Smooth muscle cell (in vitro differentiated cells): ENCODE results near the gene FAP. TPM values are rescaled to one million over a fixed set of nuclear protein-coding genes. Genes with fewer than 3 reads are reported as not detected.

ENCODE experiments used
- DNase-seq: peaks from one replicate; lab custom pipeline; 2025; ENCODE audit not compliant: unreplicated experiment; lab: John Stamatoyannopoulos, UW
- H2AFZ ChIP-seq: fragments of 200-600 bp; sonication (generic); 2 replicates; pipeline ENCODE4 v1.6.0; 2016; ENCODE audit warnings: antibody characterized with exemption, low read depth, mild to moderate bottlenecking
- H3F3A ChIP-seq: fragments of 200-600 bp; sonication (generic); 2 replicates; pipeline ENCODE4 v1.6.0; 2017; ENCODE audit warnings: antibody characterized with exemption, low read depth
- H3K27ac ChIP-seq: fragments of 200-600 bp; sonication (generic); 2 replicates; pipeline ENCODE4 v1.5.1; 2016; ENCODE audit warnings: low read depth, mild to moderate bottlenecking
- H3K27me3 ChIP-seq: fragments of 200-600 bp; sonication (generic); 2 replicates; pipeline ENCODE4 v1.6.1; 2016; ENCODE audit warnings: low read depth, mild to moderate bottlenecking
- H3K36me3 ChIP-seq: fragments of 200-600 bp; sonication (generic); 2 replicates; pipeline ENCODE4 v1.5.1; 2016; ENCODE audit warnings: low read depth
- H3K4me1 ChIP-seq: fragments of 200-600 bp; sonication (generic); 2 replicates; pipeline ENCODE4 v1.5.1; 2016; ENCODE audit warnings: low read depth
- H3K4me2 ChIP-seq: fragments of 200-600 bp; sonication (generic); 2 replicates; pipeline ENCODE4 v1.6.0; 2016; ENCODE audit warnings: mild to moderate bottlenecking
- H3K4me3 ChIP-seq: fragments of 200-600 bp; sonication (generic); 2 replicates; pipeline ENCODE4 v1.5.1; 2016; ENCODE audit warnings: mild to moderate bottlenecking
- H3K79me2 ChIP-seq: fragments of 200-600 bp; sonication (generic); 2 replicates; pipeline ENCODE4 v1.6.0; 2016; ENCODE audit warnings: low read depth, mild to moderate bottlenecking
- H3K9ac ChIP-seq: fragments of 200-600 bp; sonication (generic); 2 replicates; pipeline ENCODE4 v1.6.0; 2016; ENCODE audit warnings: low read depth
- H3K9me3 ChIP-seq: fragments of 200-600 bp; sonication (generic); replicated peaks from 2 replicates; pipeline ENCODE4 v1.5.1; 2016; ENCODE audit warnings: low read depth
- H4K20me1 ChIP-seq: fragments of 200-600 bp; sonication (generic); 2 replicates; pipeline ENCODE4 v1.6.0; 2016; ENCODE audit warnings: low read depth
- WGBS: methylation state at CpG from one replicate; pipeline ENCODE4 v1.1.7; 2016; ENCODE audit warnings: low lambda C conversion rate; 5-methylcytosine and 5-hydroxymethylcytosine counted together
- polyA plus RNA-seq: library from polyadenylated mRNA; unstranded; fragments of >200 nt; fragmentation: Nextera tagmentation; extraction: Ambion mirVana; gene quantifications from 2 replicates; pipeline ENCODE4 v1.2.1, GENCODE V29; 2016
- total RNA-seq: library from RNA; depleted of rRNA; stranded (reverse); fragments of >200 nt; gene quantifications from 2 replicates; pipeline ENCODE4 v1.2.3, GENCODE V29; 2014
- TF ChIP-seq, protein P1 (sequence below): fragments of 200-600 bp; sonication (generic); IDR thresholded peaks from 2 replicates; pipeline ENCODE4 v1.5.1; 2017; ENCODE audit warnings: borderline replicate concordance, mild to moderate bottlenecking, antibody characterized with exemption; ENCODE audit not compliant: insufficient read depth, poor library complexity, severe bottlenecking

FAP gene
- total and polyA plus RNA-seq, 2 experiments from 2014 or later, result 29.6 to 47.0 TPM

DNA sequence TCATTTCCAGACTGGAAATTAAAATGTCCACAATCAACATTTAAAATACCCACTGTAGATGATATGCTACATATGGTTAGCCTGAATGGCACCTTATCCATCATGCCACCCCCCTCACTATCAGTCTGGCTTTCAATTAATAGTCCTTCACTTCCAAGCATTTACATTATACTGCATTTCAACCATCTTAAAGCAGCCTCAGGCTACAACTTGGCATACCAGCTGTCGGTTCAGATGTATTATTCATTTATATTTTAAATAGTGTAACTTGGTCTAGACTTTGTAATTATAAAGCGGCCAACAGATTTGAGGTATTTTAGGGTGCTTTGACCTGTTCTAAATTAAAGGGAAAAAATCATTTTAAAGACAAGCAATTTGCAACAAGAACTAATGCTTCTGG, 93.8 kb downstream of the FAP start:
- Histone ChIP-seq H3K27me3 (peaks cover 47% of the 10 kb centered on the region), H3K4me1 (no peaks in the 10 kb centered on the region), H2AFZ (no peak overlapping the region), H4K20me1 (no peaks in the 10 kb centered on the region), H3K36me3 (no peaks in the 10 kb centered on the region), H3F3A (no peaks in the 10 kb centered on the region), H3K79me2 (no peaks in the 10 kb centered on the region), H3K27ac (no peak overlapping the region), H3K9ac (no peak overlapping the region), H3K9me3 (no peaks in the 10 kb centered on the region), H3K4me2 (no peak overlapping the region), H3K4me3 (no peak overlapping the region)
- 74% methylated on average over 2 of the region's 2 CpGs for WGBS
- no peak for DNase-seq
- TF ChIP-seq, protein P1, sequence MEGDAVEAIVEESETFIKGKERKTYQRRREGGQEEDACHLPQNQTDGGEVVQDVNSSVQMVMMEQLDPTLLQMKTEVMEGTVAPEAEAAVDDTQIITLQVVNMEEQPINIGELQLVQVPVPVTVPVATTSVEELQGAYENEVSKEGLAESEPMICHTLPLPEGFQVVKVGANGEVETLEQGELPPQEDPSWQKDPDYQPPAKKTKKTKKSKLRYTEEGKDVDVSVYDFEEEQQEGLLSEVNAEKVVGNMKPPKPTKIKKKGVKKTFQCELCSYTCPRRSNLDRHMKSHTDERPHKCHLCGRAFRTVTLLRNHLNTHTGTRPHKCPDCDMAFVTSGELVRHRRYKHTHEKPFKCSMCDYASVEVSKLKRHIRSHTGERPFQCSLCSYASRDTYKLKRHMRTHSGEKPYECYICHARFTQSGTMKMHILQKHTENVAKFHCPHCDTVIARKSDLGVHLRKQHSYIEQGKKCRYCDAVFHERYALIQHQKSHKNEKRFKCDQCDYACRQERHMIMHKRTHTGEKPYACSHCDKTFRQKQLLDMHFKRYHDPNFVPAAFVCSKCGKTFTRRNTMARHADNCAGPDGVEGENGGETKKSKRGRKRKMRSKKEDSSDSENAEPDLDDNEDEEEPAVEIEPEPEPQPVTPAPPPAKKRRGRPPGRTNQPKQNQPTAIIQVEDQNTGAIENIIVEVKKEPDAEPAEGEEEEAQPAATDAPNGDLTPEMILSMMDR, result no peak

DNA sequence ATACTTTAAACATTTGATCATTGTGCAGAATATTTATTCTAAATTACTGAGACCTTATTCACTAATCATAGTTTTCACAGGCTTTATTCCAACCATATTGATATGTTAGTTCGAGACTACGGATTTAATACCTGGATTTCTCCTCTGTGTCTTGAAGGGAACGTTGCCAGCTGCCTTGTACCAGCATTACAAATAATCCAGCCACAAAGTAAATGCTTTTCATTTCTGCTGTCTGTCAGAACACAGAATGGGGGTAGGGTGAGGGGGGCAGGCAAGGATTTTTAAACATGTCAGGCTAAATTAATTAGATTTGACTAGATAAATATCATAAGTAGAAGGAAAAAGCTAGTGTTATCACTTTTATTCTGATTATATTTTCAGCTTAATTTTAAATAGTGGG, 94.3 kb downstream of the FAP start:
- no peak overlapping the region for H2AFZ ChIP-seq
- H3K4me2 ChIP-seq, result no peak overlapping the region
- 87% methylated on average over 3 of the region's 3 CpGs for WGBS
- H3K27me3 ChIP-seq, result peaks cover 47% of the 10 kb centered on the region
- no peak overlapping the region for H3K9ac ChIP-seq
- H4K20me1 ChIP-seq, result no peaks in the 10 kb centered on the region
- no peak overlapping the region for H3K4me3 ChIP-seq
- H3K79me2 ChIP-seq, result no peaks in the 10 kb centered on the region
- no peaks in the 10 kb centered on the region for H3K9me3 ChIP-seq
- no peak overlapping the region for H3K27ac ChIP-seq
- H3K4me1 ChIP-seq, result no peaks in the 10 kb centered on the region
- TF ChIP-seq, protein P1, result no peak
- H3K36me3 ChIP-seq, result no peaks in the 10 kb centered on the region
- H3F3A ChIP-seq, result no peaks in the 10 kb centered on the region
- no peak for DNase-seq

DNA sequence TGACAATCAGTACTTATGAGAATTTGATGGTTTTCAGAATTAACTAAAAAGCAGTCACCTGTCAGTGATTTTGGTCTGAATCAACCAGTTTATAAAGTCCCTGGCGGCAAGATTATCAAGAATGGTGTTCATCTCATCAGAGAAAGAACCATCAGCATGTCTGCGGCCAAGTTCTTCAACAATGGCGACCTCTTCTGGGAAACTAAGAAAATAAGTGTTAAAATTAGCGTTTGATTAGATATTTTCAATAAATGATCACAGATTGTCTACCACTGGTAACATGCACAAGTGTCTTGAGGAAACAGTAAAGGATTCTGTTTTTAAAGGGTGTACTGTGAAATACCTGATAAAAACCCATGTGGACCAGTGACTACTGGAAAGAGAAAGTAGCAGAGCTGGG, 99.3 kb downstream of the FAP start:
- TF ChIP-seq, protein P1, result no peak
- Histone ChIP-seq H3K27me3 (peaks cover 21% of the 10 kb centered on the region), H3K9ac (no peak overlapping the region), H3K36me3 (no peaks in the 10 kb centered on the region), H3K4me1 (no peaks in the 10 kb centered on the region), H3F3A (no peaks in the 10 kb centered on the region), H3K27ac (no peak overlapping the region), H3K4me3 (no peak overlapping the region), H2AFZ (no peak overlapping the region), H3K9me3 (no peaks in the 10 kb centered on the region), H3K4me2 (no peak overlapping the region), H4K20me1 (no peaks in the 10 kb centered on the region), H3K79me2 (no peaks in the 10 kb centered on the region)
- no peak for DNase-seq
- 82% methylated on average over 4 of the region's 4 CpGs for WGBS

DNA sequence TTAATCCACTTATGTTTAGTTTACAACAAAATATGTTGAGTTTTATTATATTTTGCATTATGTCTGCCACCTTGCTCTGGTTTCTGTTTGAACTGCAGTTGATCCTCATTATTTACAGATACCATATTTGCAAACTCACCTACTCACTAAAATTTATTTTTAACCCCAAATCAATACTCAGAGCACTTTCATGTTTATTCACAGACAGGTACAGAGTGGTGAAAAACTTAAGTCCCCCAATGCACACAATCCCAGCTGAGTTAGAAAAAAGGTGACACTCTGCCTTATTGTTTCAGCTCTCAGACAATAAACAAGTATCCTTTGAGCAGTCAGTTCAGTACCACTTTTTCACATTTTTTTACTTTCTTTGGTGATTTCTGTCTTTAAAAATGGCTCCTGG, 104.9 kb downstream of the FAP start:
- H3K4me2 ChIP-seq, result no peak overlapping the region
- no peaks in the 10 kb centered on the region for H3K36me3 ChIP-seq
- H3K4me3 ChIP-seq, result no peak overlapping the region
- no peaks in the 10 kb centered on the region for H3F3A ChIP-seq
- TF ChIP-seq, protein P1, result no peak
- no peaks in the 10 kb centered on the region for H3K4me1 ChIP-seq
- H2AFZ ChIP-seq, result no peak overlapping the region
- H4K20me1 ChIP-seq, result no peaks in the 10 kb centered on the region
- no peaks in the 10 kb centered on the region for H3K9me3 ChIP-seq
- no peak overlapping the region for H3K9ac ChIP-seq
- H3K79me2 ChIP-seq, result no peaks in the 10 kb centered on the region
- DNase-seq, result no peak
- peaks cover 24% of the 10 kb centered on the region for H3K27me3 ChIP-seq
- no peak overlapping the region for H3K27ac ChIP-seq
